DOHH2 (cell line): ENCODE measurements around the gene ATP2A3.

ENCODE experiments used
- H3F3A ChIP-seq: fragments of 200-600 bp; sonication (generic), shearing (Covaris generic); 2 replicates; pipeline ENCODE4 v1.6.0; 2016; ENCODE audit warnings: antibody characterized with exemption, mild to moderate bottlenecking; ENCODE audit not compliant: control insufficient read depth, insufficient read depth
- H3K27ac ChIP-seq: fragments of 200-600 bp; sonication (generic); 2 replicates; pipeline ENCODE4 v1.5.1; 2014; ENCODE audit warnings: low read depth, mild to moderate bottlenecking, low read length, moderate library complexity
- H3K27me3 ChIP-seq: fragments of 200-600 bp; sonication (generic); 2 replicates; pipeline ENCODE4 v1.6.1; 2014; ENCODE audit warnings: mild to moderate bottlenecking, low read length, mixed read lengths; ENCODE audit not compliant: control insufficient read depth
- H3K36me3 ChIP-seq: fragments of 200-600 bp; sonication (generic); 2 replicates; pipeline ENCODE4 v1.6.1; 2014; ENCODE audit warnings: mild to moderate bottlenecking, low read length, moderate library complexity, mixed read lengths; ENCODE audit not compliant: control insufficient read depth
- H3K4me1 ChIP-seq: fragments of 200-600 bp; sonication (generic); 2 replicates; pipeline ENCODE4 v1.6.1; 2014; ENCODE audit warnings: mild to moderate bottlenecking, low read length, mixed read lengths; ENCODE audit not compliant: control insufficient read depth
- H3K4me2 ChIP-seq: fragments of 200-600 bp; sonication (generic); 2 replicates; pipeline ENCODE4 v1.6.0; 2014; ENCODE audit warnings: mild to moderate bottlenecking, low read length, moderate library complexity
- H3K4me3 ChIP-seq: fragments of 200-600 bp; sonication (generic); 2 replicates; pipeline ENCODE4 v1.5.1; 2014; ENCODE audit warnings: mild to moderate bottlenecking, low read length, mixed read lengths
- H3K79me2 ChIP-seq: fragments of 200-600 bp; sonication (generic); 2 replicates; pipeline ENCODE4 v1.6.1; 2014; ENCODE audit warnings: mild to moderate bottlenecking, low read length, mixed read lengths; ENCODE audit not compliant: control insufficient read depth
- H3K9me2 ChIP-seq: fragments of 200-600 bp; sonication (generic); replicated peaks from 2 replicates; pipeline ENCODE4 v1.6.1; 2014; ENCODE audit warnings: mild to moderate bottlenecking, low read length, mixed read lengths; ENCODE audit not compliant: control insufficient read depth
- H3K9me3 ChIP-seq: fragments of 200-600 bp; sonication (generic); 2 replicates; pipeline ENCODE4 v1.6.1; 2014; ENCODE audit warnings: antibody characterized with exemption, low read length, mixed read lengths; ENCODE audit not compliant: control insufficient read depth, insufficient read depth
- H4K20me1 ChIP-seq: fragments of 200-600 bp; sonication (generic); 2 replicates; pipeline ENCODE4 v1.6.0; 2014; ENCODE audit warnings: low read depth, mild to moderate bottlenecking, antibody characterized with exemption, low read length, moderate library complexity; ENCODE audit not compliant: control insufficient read depth, insufficient read depth
- CTCF ChIP-seq: fragments of 200-600 bp; sonication (generic); IDR thresholded peaks from one replicate; pipeline ENCODE4 v1.5.1; 2014; ENCODE audit warnings: antibody characterized with exemption, mild to moderate bottlenecking, low read depth, low read length; ENCODE audit not compliant: poor library complexity, severe bottlenecking
- EZH2phosphoT487 ChIP-seq: fragments of 200-600 bp; sonication (generic); IDR thresholded peaks from 2 replicates; pipeline ENCODE4 v1.6.1; 2017; ENCODE audit warnings: borderline replicate concordance, mild to moderate bottlenecking, antibody characterized with exemption, low read length, moderate library complexity, mixed read lengths

ATP2A3 gene

GRCh38 chr17:4008441-4009185 lies 44.4 kb upstream of the ATP2A3 start:
- no peak overlapping the region for H3K27ac ChIP-seq
- peaks cover 63% of the 10 kb centered on the region for H3K36me3 ChIP-seq
- no peaks in the 10 kb centered on the region for H3K79me2 ChIP-seq
- TF ChIP-seq CTCF (no peak), EZH2phosphoT487 (no peak)
- H3K4me2 ChIP-seq = no peak overlapping the region
- peaks cover 2% of the 10 kb centered on the region; the same call in 1 of the 2 replicates for H3F3A ChIP-seq
- no peaks in the 10 kb centered on the region for H3K9me2 ChIP-seq
- no peaks in the 10 kb centered on the region for H4K20me1 ChIP-seq
- peaks cover 10% of the 10 kb centered on the region for H3K4me1 ChIP-seq
- no peaks in the 10 kb centered on the region for H3K27me3 ChIP-seq
- H3K4me3 ChIP-seq = no peak overlapping the region
- no peaks in the 10 kb centered on the region for H3K9me3 ChIP-seq

DNA sequence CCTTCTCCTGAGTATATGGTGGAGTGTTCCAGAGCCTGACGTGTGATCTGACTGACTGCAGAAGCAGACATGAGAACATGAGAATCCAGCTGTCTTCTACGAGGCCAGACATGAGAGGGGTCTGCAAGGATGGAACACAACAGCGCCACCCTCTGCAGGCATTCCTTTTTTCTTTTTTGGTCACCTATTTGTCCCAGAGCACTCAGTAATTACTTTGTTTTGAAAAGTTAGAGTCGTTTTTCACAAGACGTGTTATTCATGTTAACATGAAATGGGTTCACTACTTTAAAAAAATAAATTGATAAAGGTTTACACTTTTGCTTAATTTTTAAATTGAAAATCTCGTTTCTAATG lies 43.8 kb upstream of the ATP2A3 start:
- H3K4me3 ChIP-seq = no peak overlapping the region
- no peak overlapping the region for H3K4me2 ChIP-seq
- H4K20me1 ChIP-seq = no peaks in the 10 kb centered on the region
- no peaks in the 10 kb centered on the region for H3K9me2 ChIP-seq
- no peaks in the 10 kb centered on the region for H3K9me3 ChIP-seq
- no peak overlapping the region for H3K27ac ChIP-seq
- peaks cover 2% of the 10 kb centered on the region; the same call in 1 of the 2 replicates for H3F3A ChIP-seq
- TF ChIP-seq CTCF (peak; percentile 34), EZH2phosphoT487 (no peak)
- peaks cover 10% of the 10 kb centered on the region for H3K4me1 ChIP-seq
- H3K36me3 ChIP-seq = peaks cover 60% of the 10 kb centered on the region
- H3K79me2 ChIP-seq = no peaks in the 10 kb centered on the region
- no peaks in the 10 kb centered on the region for H3K27me3 ChIP-seq

- H3K36me3 ChIP-seq = peaks cover 56% of the 10 kb centered on the region
- peaks cover 2% of the 10 kb centered on the region; the same call in 1 of the 2 replicates for H3F3A ChIP-seq
- TF ChIP-seq CTCF = no peak
- TF ChIP-seq EZH2phosphoT487 = no peak
- peaks cover 14% of the 10 kb centered on the region for H3K4me1 ChIP-seq
- no peaks in the 10 kb centered on the region for H3K9me2 ChIP-seq
- H3K9me3 ChIP-seq = no peaks in the 10 kb centered on the region
- no peaks in the 10 kb centered on the region for H3K79me2 ChIP-seq
- H3K4me3 ChIP-seq = no peak overlapping the region
- no peak overlapping the region for H3K4me2 ChIP-seq
- H4K20me1 ChIP-seq = no peaks in the 10 kb centered on the region
- H3K27me3 ChIP-seq = no peaks in the 10 kb centered on the region
- H3K27ac ChIP-seq = no peak overlapping the region
Measured at GRCh38 chr17:4007346-4008081, 43.3 kb upstream of the ATP2A3 start.
